Measurements from ENCODE around the gene TIMM50.
A peak's percentile ranks its signal among the peaks of the same experiment; 100 is the strongest.

The TIMM50 gene

GRCh38 chr19:39531834-39532232 is 51.2 kb downstream of the TIMM50 start:
- no peak for DNase-seq (ENCODE audit: low read depth)
- no peak for TF ChIP-seq CTCF (IDR thresholded peaks at IDR 0.05; ENCODE audit: control insufficient read depth, insufficient read depth, low read depth, low read length, missing control alignments)
- H3K4me3 ChIP-seq (ENCODE audit: control insufficient read depth, low read depth, low read length), result peak overlapping the region; percentile 88

GRCh38 chr19:39532233-39533002 is 51.8 kb downstream of the TIMM50 start, which contains the start of gene EID2B:
EID2B (minus strand) TSS chr19:39532852; CDS start chr19:39532802, 50 bp downstream.
- H3K4me3 ChIP-seq (ENCODE audit: control insufficient read depth, low read depth, low read length), result peak within 1 kb of the TSS; percentile 88
- DNase-seq (ENCODE audit: low read depth), result peak; percentile 86
- TF ChIP-seq CTCF (IDR thresholded peaks at IDR 0.05; ENCODE audit: control insufficient read depth, insufficient read depth, low read depth, low read length, missing control alignments), result peak; percentile 98

- no peak for TF ChIP-seq CTCF (IDR thresholded peaks at IDR 0.05; ENCODE audit: control insufficient read depth, insufficient read depth, low read depth, low read length, missing control alignments)
- no peak overlapping the region for H3K4me3 ChIP-seq (ENCODE audit: control insufficient read depth, low read depth, low read length)
- DNase-seq (ENCODE audit: low read depth), result no peak
Observed at GRCh38 chr19:39533003-39533512, 52.4 kb downstream of the TIMM50 start.

- no peak overlapping the region for H3K4me3 ChIP-seq (ENCODE audit: control insufficient read depth, low read depth, low read length)
- DNase-seq (ENCODE audit: low read depth), result no peak
- no peak for TF ChIP-seq CTCF (IDR thresholded peaks at IDR 0.05; ENCODE audit: control insufficient read depth, insufficient read depth, low read depth, low read length, missing control alignments)
Observed at GRCh38 chr19:39533791-39534190, 53.2 kb downstream of the TIMM50 start.

GRCh38 chr19:39539165-39539517 is 58.5 kb downstream of the TIMM50 start:
- peak overlapping the region; percentile 59 for H3K4me3 ChIP-seq (ENCODE audit: control insufficient read depth, low read depth, low read length)
- no peak for DNase-seq (ENCODE audit: low read depth)
- TF ChIP-seq CTCF (IDR thresholded peaks at IDR 0.05; ENCODE audit: control insufficient read depth, insufficient read depth, low read depth, low read length, missing control alignments), result no peak

- peak; percentile 86 for TF ChIP-seq CTCF (IDR thresholded peaks at IDR 0.05; ENCODE audit: control insufficient read depth, insufficient read depth, low read depth, low read length, missing control alignments)
- DNase-seq (ENCODE audit: low read depth), result peak; percentile 78
- H3K4me3 ChIP-seq (ENCODE audit: control insufficient read depth, low read depth, low read length), result peak within 1 kb of the TSS; percentile 59
Observed at GRCh38 chr19:39539518-39540332, 59.1 kb downstream of the TIMM50 start, which contains the start of gene EID2. EID2 (minus strand) TSS chr19:39540161; CDS start chr19:39540079, 82 bp downstream.

Data from AG09309 (cell line).